GM12872 (cell line): ENCODE results near the gene ALOX15.

Experiments
- CTCF ChIP-seq: IDR thresholded peaks from 3 replicates; pipeline ENCODE4 v1.5.1; 2011; ENCODE audit warnings: low read depth, mild to moderate bottlenecking, low read length, moderate library complexity; ENCODE audit not compliant: insufficient read depth

ALOX15 gene

GRCh38 chr17:4584917-4585637 is 56.4 kb downstream of the ALOX15 start:
- no peak for TF ChIP-seq CTCF

- no peak for TF ChIP-seq CTCF
Measured at GRCh38 chr17:4584101-4584916, 57.2 kb downstream of the ALOX15 start, which contains the start of gene SMTNL2. TSS of gene SMTNL2 (plus strand) at chr17:4584529. CDS start at chr17:4584606, 77 bp downstream.

- no peak; the same call in 2 of the 3 replicates for TF ChIP-seq CTCF
Measured at GRCh38 chr17:4583782-4584100, 57.7 kb downstream of the ALOX15 start.

- no peak for TF ChIP-seq CTCF
Measured at GRCh38 chr17:4583206-4583605, 58.3 kb downstream of the ALOX15 start.

GRCh38 chr17:4582691-4583090 is 58.8 kb downstream of the ALOX15 start:
- no peak for TF ChIP-seq CTCF

- TF ChIP-seq CTCF, result no peak
Measured at GRCh38 chr17:4582101-4582501, 59.4 kb downstream of the ALOX15 start.
